Left ventricle myocardium inferior (tissue), 1 donor: ENCODE data around the gene SNCG. TPM values are rescaled to one million over a fixed set of nuclear protein-coding genes. Genes with fewer than 3 reads are reported as not detected.
A peak's percentile ranks its signal among the peaks of the same experiment; 100 is the strongest.

ENCODE experiments used
- DNase-seq: peaks from one replicate; pipeline ENCODE4 v3.0.0-alpha.2; 2020
- H3K27ac ChIP-seq: fragments of 200-600 bp; replicated peaks from 2 replicates; pipeline ENCODE4 v1.8.0; 2021
- H3K27me3 ChIP-seq: fragments of 200-600 bp; 2 replicates; pipeline ENCODE4 v1.8.0; 2021; ENCODE audit warnings: low read depth
- H3K36me3 ChIP-seq: fragments of 200-600 bp; 2 replicates; pipeline ENCODE4 v1.8.0; 2021
- H3K4me1 ChIP-seq: fragments of 200-600 bp; 2 replicates; pipeline ENCODE4 v1.8.0; 2021
- H3K4me3 ChIP-seq: fragments of 200-600 bp; 2 replicates; pipeline ENCODE4 v1.8.0; 2021; ENCODE audit warnings: mild to moderate bottlenecking, moderate library complexity
- H3K9me3 ChIP-seq: fragments of 200-600 bp; replicated peaks from 2 replicates; pipeline ENCODE4 v1.8.0; 2021
- CTCF ChIP-seq: fragments of 200-600 bp; IDR thresholded peaks from 2 replicates; pipeline ENCODE4 v1.8.0; 2021; ENCODE audit warnings: antibody characterized with exemption, mild to moderate bottlenecking, borderline replicate concordance
- intact Hi-C: fragments of 100-400 bp; cut with micrococcal nuclease; formaldehyde crosslinking; loops from one replicate; pipeline ENCODE4 v1.11.0; 2022
- total RNA-seq: library from RNA; stranded (reverse); fragmentation: NEBNext Ultra II Directional; extraction: Animal tissue kit (Norgen Biotek cat#: 25700); gene quantifications from one replicate; pipeline ENCODE4 v1.2.1, GENCODE V29; 2021
- donor health status: DM: no; HTN: yes; CAD: no; lungs with severe emphysema.

Gene SNCG
- total RNA-seq, 1 donor from 2014 or later = 14.7 TPM

- H3K4me3 ChIP-seq = no peak overlapping the region
- H3K9me3 ChIP-seq = no peaks in the 10 kb centered on the region
- H3K4me1 ChIP-seq = peaks cover 70% of the 10 kb centered on the region
- TF ChIP-seq CTCF = no peak
- no peaks in the 10 kb centered on the region for H3K27me3 ChIP-seq
- intact Hi-C loops = no loop called here
- H3K27ac ChIP-seq = no peak overlapping the region
- peaks cover 24% of the 10 kb centered on the region for H3K36me3 ChIP-seq
- no peak for DNase-seq
Measured at GRCh38 chr10:86943316-86944030, 14.9 kb upstream of the SNCG start.

DNA sequence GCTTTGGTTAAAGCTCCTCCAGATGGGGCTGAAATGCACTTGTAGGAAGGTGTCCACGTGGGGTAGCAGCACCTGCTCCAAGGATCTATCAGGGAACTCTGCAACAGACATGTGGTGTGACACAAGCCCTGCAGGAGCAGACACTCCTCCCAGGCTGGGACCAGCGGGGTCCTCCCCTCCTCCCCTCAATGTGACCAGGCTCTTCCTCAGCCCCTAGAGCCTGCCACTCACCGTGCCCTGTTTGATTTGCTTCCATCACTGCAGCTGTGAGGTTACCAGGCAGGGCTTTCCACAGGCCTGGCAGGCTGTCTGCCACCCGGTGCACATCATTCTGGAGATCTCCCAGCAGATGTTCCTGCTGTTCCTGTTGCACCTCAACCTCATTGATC is 14.4 kb upstream of the SNCG start:
- H3K36me3 ChIP-seq = peaks cover 23% of the 10 kb centered on the region
- no peaks in the 10 kb centered on the region for H3K9me3 ChIP-seq
- no peak for TF ChIP-seq CTCF
- H3K4me1 ChIP-seq = peaks cover 70% of the 10 kb centered on the region
- DNase-seq = no peak
- H3K4me3 ChIP-seq = no peak overlapping the region
- no peak overlapping the region for H3K27ac ChIP-seq
- intact Hi-C loops = no loop called here
- H3K27me3 ChIP-seq = no peaks in the 10 kb centered on the region

GRCh38 chr10:86944471-86944870 is 13.9 kb upstream of the SNCG start:
- H3K4me1 ChIP-seq = peaks cover 72% of the 10 kb centered on the region
- H3K4me3 ChIP-seq = no peak overlapping the region
- H3K27me3 ChIP-seq = no peaks in the 10 kb centered on the region
- peaks cover 23% of the 10 kb centered on the region for H3K36me3 ChIP-seq
- H3K9me3 ChIP-seq = no peaks in the 10 kb centered on the region
- no peak for DNase-seq
- no peak for TF ChIP-seq CTCF
- intact Hi-C loops = no loop called here
- peak overlapping the region; percentile 38 for H3K27ac ChIP-seq

DNA sequence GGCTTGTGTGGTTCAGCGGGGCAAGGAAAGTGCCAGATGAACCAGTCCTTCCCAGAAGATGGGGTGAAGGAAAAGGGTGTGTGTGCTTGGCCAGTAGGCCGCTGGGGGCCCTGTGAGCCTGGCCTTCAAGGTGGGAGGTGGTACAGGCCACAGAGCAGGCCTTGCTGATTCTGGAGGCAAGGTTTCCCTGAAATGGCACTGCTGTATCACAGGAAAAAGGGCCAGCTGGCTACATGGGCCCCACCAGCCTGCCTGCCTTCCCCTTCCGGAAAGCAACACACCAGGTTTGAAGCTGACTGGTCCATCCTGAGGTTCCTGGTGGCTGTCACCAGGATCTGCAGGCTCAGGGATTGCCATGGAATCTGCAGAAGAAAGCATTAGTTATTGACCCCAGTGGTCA is 13.5 kb upstream of the SNCG start:
- H3K36me3 ChIP-seq = peaks cover 23% of the 10 kb centered on the region
- peaks cover 76% of the 10 kb centered on the region for H3K4me1 ChIP-seq
- intact Hi-C loops = no loop called here

DNA sequence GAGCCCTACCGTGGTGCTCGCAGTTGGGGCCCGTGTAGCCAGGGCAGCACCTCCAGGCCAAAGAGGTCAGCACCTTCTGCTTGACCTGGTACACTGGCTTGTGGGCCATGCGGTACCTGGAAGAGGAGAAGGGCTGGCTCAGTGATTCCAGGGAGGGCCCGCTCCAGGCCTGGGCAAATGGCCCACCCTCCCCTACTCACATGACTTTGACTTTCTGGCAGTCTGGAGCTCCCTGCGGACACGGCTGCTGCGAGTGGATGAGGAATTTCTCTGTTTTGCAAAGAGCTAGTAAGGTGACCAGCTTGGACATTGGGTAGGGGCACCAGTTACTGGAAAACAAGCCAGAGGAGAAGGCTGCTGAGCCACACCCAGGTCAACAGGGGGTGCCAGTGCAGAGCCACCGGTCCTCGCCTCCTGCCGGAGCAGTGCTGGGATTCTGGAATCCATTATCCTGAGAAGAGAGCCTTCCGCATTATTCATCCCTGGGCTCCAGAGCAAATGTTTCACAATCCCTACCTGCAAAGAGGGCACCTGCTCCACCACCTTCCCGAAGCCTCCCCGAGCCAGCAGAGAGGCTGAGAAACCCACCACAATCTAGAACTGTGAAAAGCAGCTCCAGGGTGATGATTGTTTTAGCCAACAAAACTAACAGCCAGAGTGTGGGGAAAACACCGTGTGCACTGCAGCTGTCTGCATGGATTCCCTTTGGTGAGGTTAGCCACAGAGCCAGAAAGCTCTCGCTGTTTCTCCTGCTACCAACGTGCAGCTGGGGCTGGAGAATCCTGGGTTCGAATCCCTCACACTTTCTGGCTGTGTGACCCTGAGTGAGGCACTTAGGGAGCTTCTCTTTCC is 12.8 kb upstream of the SNCG start:
- no peaks in the 10 kb centered on the region for H3K27me3 ChIP-seq
- peak; percentile 54 for TF ChIP-seq CTCF
- no peaks in the 10 kb centered on the region for H3K9me3 ChIP-seq
- H3K27ac ChIP-seq = peak overlapping the region; percentile 38
- peaks cover 23% of the 10 kb centered on the region for H3K36me3 ChIP-seq
- peaks cover 83% of the 10 kb centered on the region for H3K4me1 ChIP-seq
- intact Hi-C loops = no loop called here
- peak overlapping the region; percentile 15 for H3K4me3 ChIP-seq
- DNase-seq = peak; percentile 16

More for the DNA sequence above, 13.5 kb upstream of the SNCG start:
- H3K27ac ChIP-seq = peak overlapping the region; percentile 38
- H3K9me3 ChIP-seq = no peaks in the 10 kb centered on the region
- no peaks in the 10 kb centered on the region for H3K27me3 ChIP-seq
- H3K4me3 ChIP-seq = peak overlapping the region; percentile 15
- no peak for DNase-seq
- no peak for TF ChIP-seq CTCF
